CD8-positive, alpha-beta memory T cell (primary cell): ENCODE measurements around the gene HNRNPC. TPM values are rescaled to one million over a fixed set of nuclear protein-coding genes. Genes with fewer than 3 reads are reported as not detected.

Source experiments
- CTCF ChIA-PET: fragments of 350-600 bp; sonication (Branson Sonifier 250); formaldehyde crosslinking; loops from one replicate; lab custom pipeline; 2021; ENCODE audit warnings: antibody characterized with exemption; lab: Charles Lee
- POLR2A ChIA-PET: fragments of 350-600 bp; sonication (Branson Sonifier 250); formaldehyde crosslinking; loops from one replicate; lab custom pipeline; 2021; ENCODE audit warnings: antibody characterized with exemption; lab: Charles Lee
- DNase-seq, 5 donors: peaks; one replicate each; pipeline versions ENCODE4 v3.0.0 to v3.0.0-alpha.2; 2020 to 2022; ENCODE audit warnings: mixed read lengths in 1 of 5
- H3K27ac ChIP-seq: one replicate; pipeline ENCODE4 v1.7.0; 2013; ENCODE audit warnings: low read depth, mild to moderate bottlenecking, low read length, moderate library complexity
- H3K27me3 ChIP-seq: 2 replicates; pipeline ENCODE4 v1.7.0; 2013; ENCODE audit warnings: low read length, mild to moderate bottlenecking; ENCODE audit not compliant: insufficient read depth, poor library complexity, severe bottlenecking
- H3K36me3 ChIP-seq: 2 replicates; pipeline ENCODE4 v1.7.0; 2013; ENCODE audit warnings: mild to moderate bottlenecking, low read length, moderate library complexity; ENCODE audit not compliant: insufficient read depth
- H3K4me1 ChIP-seq: 2 replicates; pipeline ENCODE4 v1.7.0; 2013; ENCODE audit warnings: mild to moderate bottlenecking, low read length, moderate library complexity; ENCODE audit not compliant: insufficient read depth
- H3K4me3 ChIP-seq: 2 replicates; pipeline ENCODE4 v1.7.0; 2013; ENCODE audit warnings: mild to moderate bottlenecking, low read length
- H3K9me3 ChIP-seq: 2 replicates; pipeline ENCODE4 v1.7.0; 2013; ENCODE audit warnings: mild to moderate bottlenecking, low read length
- H3K27ac Mint-ChIP-seq, 8 donors: one replicate each; pipeline ENCODE4 v1.8.0; 2020 to 2021; ENCODE audit warnings: mixed read lengths in 8 of 8, mild to moderate bottlenecking in 6 of 8, inconsistent platforms in 3 of 8, moderate library complexity in 3 of 8
- H3K27me3 Mint-ChIP-seq, 2 donors: one replicate each; pipeline ENCODE4 v1.8.0; 2020 to 2021; ENCODE audit warnings: mixed read lengths in 2 of 2, mild to moderate bottlenecking in 1 of 2, moderate library complexity in 1 of 2
- H3K36me3 Mint-ChIP-seq, 3 donors: one replicate each; pipeline ENCODE4 v1.8.0; 2020 to 2021; ENCODE audit warnings: mixed read lengths in 3 of 3, inconsistent platforms in 1 of 3, mild to moderate bottlenecking in 1 of 3
- H3K4me1 Mint-ChIP-seq, 3 donors: one replicate each; pipeline ENCODE4 v1.8.0; 2020 to 2021; ENCODE audit warnings: mixed read lengths in 3 of 3, inconsistent platforms in 1 of 3, mild to moderate bottlenecking in 1 of 3
- H3K4me3 Mint-ChIP-seq, 7 donors: one replicate each; pipeline ENCODE4 v1.8.0; 2020 to 2021; ENCODE audit warnings: mixed read lengths in 7 of 7, mild to moderate bottlenecking in 6 of 7, moderate library complexity in 4 of 7, inconsistent platforms in 2 of 7
- H3K9me3 Mint-ChIP-seq, 5 donors: one replicate each; pipeline ENCODE4 v1.8.0; 2020 to 2022; ENCODE audit warnings: mixed read lengths in 5 of 5, mild to moderate bottlenecking in 3 of 5, moderate library complexity in 2 of 5, inconsistent platforms in 1 of 5
- polyA plus RNA-seq: library from polyadenylated mRNA; unstranded; fragments of 300-500 nt; fragmentation: Illumina TruSeq; gene quantifications from one replicate; pipeline ENCODE4 v1.2.3, GENCODE V29; 2021
- total RNA-seq, 2 experiments: library from RNA; stranded (reverse); gene quantifications; one replicate each; pipeline ENCODE4 v1.2.3, GENCODE V29; 2021

HNRNPC gene
- total and polyA plus RNA-seq, 3 experiments from 2014 or later = 700 to 1,180 (median 1,158) TPM

DNA sequence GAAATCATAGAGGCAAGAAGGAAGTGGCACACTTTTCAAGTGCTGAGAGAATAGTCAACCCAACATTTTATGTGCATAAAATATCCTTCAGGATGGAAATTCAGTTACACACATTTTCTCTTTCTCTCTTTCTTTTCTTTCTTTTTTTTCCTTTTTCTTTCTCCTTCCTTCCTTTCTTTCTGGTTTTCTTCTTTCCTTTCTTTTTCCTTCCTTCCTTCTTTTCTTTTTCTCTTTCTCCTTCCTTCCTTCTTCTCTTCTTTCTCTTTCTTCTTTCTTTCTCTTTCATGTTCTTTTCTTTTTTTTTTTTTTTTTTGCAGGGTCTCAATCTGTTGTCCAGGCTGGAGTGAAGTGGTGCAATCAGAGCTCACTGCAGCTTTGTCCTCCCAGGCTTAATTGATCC lies 74.6 kb downstream of the HNRNPC start:
- H3K4me1 ChIP-seq = peaks cover 16% of the 10 kb centered on the region
- DNase-seq = no peak
- Mint-ChIP-seq H3K9me3 (no peaks in the 10 kb centered on the region), H3K27me3 (no peaks in the 10 kb centered on the region), H3K36me3 (no peaks in the 10 kb centered on the region), H3K4me1 (peaks cover 6 to 29% (median 11%) of the 10 kb centered on the region in 3 donors), H3K27ac (peak overlapping the region in 1 of 8 donors; percentile 76), H3K4me3 (peak overlapping the region in 1 of 7 donors; percentile 19)
- ChIA-PET CTCF (no interaction called here), POLR2A (no interaction called here)
- H3K27me3 ChIP-seq = no peaks in the 10 kb centered on the region
- no peaks in the 10 kb centered on the region for H3K36me3 ChIP-seq
- H3K9me3 ChIP-seq = no peaks in the 10 kb centered on the region
- no peak overlapping the region for H3K4me3 ChIP-seq
- H3K27ac ChIP-seq = no peak overlapping the region

DNA sequence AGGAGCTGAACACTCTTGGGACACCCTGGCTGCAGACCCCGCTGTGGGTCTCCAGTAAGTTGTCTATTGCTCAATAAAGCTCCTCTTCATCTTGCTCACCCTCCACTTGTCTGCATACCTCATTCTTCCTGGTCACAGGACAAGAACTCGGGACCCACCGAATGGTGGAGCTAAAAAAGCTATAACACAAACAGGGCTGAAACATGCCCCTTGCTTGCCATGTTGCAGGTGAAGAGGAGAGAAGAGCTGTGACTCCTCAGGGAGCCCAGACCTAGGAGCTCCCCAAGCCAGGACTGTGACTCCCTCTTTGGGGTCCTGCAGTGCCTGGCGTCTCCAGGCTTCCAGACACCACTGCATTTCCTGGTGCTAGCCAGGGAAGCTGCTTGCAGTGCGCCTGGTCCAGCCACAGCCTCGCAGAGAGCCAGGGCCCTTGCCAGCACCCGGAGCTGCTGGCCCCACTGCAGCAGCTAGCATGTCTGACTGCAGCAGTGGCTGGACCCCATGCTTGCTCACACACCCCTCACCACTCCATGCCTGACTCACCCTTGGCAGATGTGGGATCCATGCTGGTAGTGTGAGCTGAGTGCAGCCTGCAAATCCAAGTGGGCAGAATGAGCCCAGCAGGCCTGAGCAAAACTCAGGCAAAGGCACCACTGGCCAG lies 76.2 kb downstream of the HNRNPC start:
- H3K4me1 Mint-ChIP-seq = peaks cover 6 to 25% (median 11%) of the 10 kb centered on the region in 3 donors
- H3K36me3 Mint-ChIP-seq = no peaks in the 10 kb centered on the region
- no peaks in the 10 kb centered on the region for H3K27me3 Mint-ChIP-seq
- Histone ChIP-seq H3K27me3 (no peaks in the 10 kb centered on the region), H3K4me1 (peaks cover 16% of the 10 kb centered on the region), H3K4me3 (no peak overlapping the region), H3K36me3 (no peaks in the 10 kb centered on the region), H3K27ac (no peak overlapping the region), H3K9me3 (no peaks in the 10 kb centered on the region)
- no peaks in the 10 kb centered on the region for H3K9me3 Mint-ChIP-seq
- H3K4me3 Mint-ChIP-seq = peak overlapping the region in 2 of 7 donors; percentile 56 to 80
- CTCF ChIA-PET = no interaction called here
- POLR2A ChIA-PET = interaction anchor here (0.8 kb wide), 1 partner anchor 10 kb away, joined by 3 read pairs; no protein-coding TSS in a partner anchor
- peak overlapping the region in 1 of 8 donors; percentile 36 for H3K27ac Mint-ChIP-seq
- DNase-seq = no peak

DNA sequence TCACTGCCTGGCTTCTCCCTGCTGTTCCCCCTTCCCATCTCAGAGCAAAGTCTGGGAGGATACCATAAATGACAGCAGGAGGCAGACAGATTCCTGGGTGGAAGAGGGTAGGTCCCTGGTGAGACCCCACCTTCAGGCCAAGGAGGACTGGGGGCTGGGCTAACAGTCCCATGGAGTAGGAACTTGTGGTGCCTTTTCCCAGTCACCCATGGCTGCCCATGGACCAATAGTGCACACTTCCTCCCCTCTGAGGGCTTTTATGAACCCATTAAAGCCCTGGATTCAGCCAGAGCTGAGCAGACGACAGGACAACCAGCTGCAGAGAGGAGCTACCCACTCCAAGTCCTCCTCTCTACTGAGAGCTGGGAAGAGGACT lies 76.8 kb downstream of the HNRNPC start:
- peaks cover 4 to 23% (median 5%) of the 10 kb centered on the region in 3 donors for H3K4me1 Mint-ChIP-seq
- peak overlapping the region in 6 of 7 donors; percentile 56 to 81 (median 76) for H3K4me3 Mint-ChIP-seq
- CTCF ChIA-PET = no interaction called here
- Histone ChIP-seq H3K4me3 (peak overlapping the region; percentile 59), H3K36me3 (no peaks in the 10 kb centered on the region), H3K27me3 (no peaks in the 10 kb centered on the region), H3K27ac (no peak overlapping the region), H3K9me3 (no peaks in the 10 kb centered on the region), H3K4me1 (peaks cover 16% of the 10 kb centered on the region)
- H3K9me3 Mint-ChIP-seq = no peaks in the 10 kb centered on the region
- POLR2A ChIA-PET = interaction anchor here (0.8 kb wide), 1 partner anchor 10 kb away, joined by 3 read pairs; no protein-coding TSS in a partner anchor
- no peaks in the 10 kb centered on the region for H3K36me3 Mint-ChIP-seq
- peak overlapping the region in 1 of 8 donors; percentile 36 for H3K27ac Mint-ChIP-seq
- H3K27me3 Mint-ChIP-seq = no peaks in the 10 kb centered on the region
- no peak for DNase-seq

DNA sequence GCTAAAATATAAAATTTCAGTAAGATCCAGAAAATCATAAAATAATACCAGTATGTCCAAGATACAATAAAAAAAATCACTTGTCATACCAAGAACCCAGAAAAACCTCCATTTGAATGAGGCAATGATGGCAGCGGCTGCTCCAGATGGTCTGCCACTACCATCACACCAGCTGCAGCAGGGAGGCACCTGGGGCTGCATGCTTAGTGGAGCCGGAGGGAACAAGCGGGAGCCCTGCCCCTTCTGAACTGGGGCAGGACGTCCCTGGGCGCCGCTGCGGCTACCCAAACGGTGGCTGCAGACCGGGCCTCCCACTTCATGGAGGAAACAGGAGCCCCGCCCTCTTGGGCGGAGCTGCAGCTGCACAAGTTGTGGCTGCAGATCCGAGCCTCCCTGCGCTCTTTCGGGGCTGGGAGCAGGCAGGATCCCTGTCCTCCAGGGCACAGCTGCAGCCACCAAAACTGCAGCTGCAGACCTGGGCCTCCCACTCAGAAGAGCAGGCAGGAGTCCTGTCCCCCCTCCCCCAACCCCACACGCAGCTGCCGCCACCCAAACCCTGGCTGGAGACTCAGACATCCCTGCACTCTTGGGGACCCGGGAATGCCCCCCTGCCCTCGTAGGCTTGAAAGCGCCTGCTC lies 77.3 kb downstream of the HNRNPC start:
- POLR2A ChIA-PET = interaction anchor here (0.6 kb wide), 1 partner anchor 270 kb away, joined by 4 read pairs; no protein-coding TSS in a partner anchor
- CTCF ChIA-PET = no interaction called here
- Mint-ChIP-seq H3K4me3 (peak overlapping the region; percentile 67 to 90 (median 77)), H3K36me3 (no peaks in the 10 kb centered on the region), H3K9me3 (no peaks in the 10 kb centered on the region), H3K27ac (peak overlapping the region in 2 of 8 donors; percentile 50 to 63), H3K4me1 (peaks cover 4 to 22% (median 5%) of the 10 kb centered on the region in 3 donors), H3K27me3 (no peaks in the 10 kb centered on the region)
- Histone ChIP-seq H3K27ac (no peak overlapping the region), H3K27me3 (no peaks in the 10 kb centered on the region), H3K9me3 (no peaks in the 10 kb centered on the region), H3K36me3 (no peaks in the 10 kb centered on the region), H3K4me1 (peaks cover 16% of the 10 kb centered on the region), H3K4me3 (peak overlapping the region; percentile 59)
- peak; percentile 46 to 78 (median 68) for DNase-seq

DNA sequence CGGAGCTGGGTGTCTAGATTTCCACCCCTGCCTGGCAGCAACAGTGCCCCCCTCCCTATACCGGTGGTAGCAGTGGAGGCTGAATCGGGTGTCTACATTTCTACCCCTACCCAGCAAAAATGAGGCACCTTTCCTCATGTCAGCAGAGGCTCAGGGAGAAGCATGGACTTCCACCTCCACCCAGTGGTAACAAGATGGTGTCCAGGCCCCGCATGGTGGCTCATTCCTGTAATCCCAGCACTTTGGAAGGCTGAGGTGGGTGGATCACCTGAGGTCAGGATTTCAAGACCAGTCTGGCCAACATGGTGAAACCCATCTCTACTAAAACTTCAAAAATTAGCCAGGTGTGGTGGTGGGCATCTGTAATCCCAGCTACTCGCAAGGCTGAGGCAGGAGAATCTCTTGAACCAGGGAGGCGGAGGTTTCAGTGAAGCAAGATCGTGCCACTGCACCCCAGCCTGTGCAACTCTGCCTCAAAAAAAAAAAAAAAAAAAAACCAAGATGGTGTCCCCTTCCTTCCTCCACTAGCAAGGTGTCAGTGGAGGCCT lies 77.9 kb downstream of the HNRNPC start:
- Histone ChIP-seq H3K4me1 (peaks cover 16% of the 10 kb centered on the region), H3K9me3 (no peaks in the 10 kb centered on the region), H3K27ac (no peak overlapping the region), H3K4me3 (peak overlapping the region; percentile 59), H3K36me3 (no peaks in the 10 kb centered on the region), H3K27me3 (no peaks in the 10 kb centered on the region)
- Mint-ChIP-seq H3K9me3 (no peaks in the 10 kb centered on the region), H3K4me1 (peaks cover 4 to 22% (median 5%) of the 10 kb centered on the region in 3 donors), H3K27ac (peak overlapping the region in 2 of 8 donors; percentile 50 to 63), H3K36me3 (no peaks in the 10 kb centered on the region), H3K27me3 (no peaks in the 10 kb centered on the region), H3K4me3 (peak overlapping the region; percentile 67 to 90 (median 77))
- POLR2A ChIA-PET = interaction anchor here (0.6 kb wide), 1 partner anchor 271 kb away, joined by 4 read pairs; no protein-coding TSS in a partner anchor
- no peak for DNase-seq
- CTCF ChIA-PET = no interaction called here

DNA sequence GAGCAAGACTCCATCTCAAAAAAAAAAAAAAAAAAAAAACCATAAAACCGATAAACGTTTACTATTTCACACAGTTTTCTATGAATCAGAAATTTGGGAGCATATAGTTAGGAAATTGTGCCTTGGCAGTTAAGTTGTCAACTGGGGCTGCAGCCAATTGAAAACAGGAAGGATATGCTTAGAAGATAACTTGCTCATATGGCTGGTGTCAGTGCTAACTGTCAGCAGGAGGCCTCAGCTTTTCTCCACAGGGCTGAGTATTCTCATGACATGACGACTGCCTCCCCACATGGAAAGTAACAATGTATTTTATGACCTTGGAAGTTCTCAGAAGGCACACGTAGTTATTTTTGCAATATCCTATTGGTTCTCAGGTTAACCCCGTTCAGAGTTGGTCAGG lies 83.8 kb downstream of the HNRNPC start:
- Mint-ChIP-seq H3K4me1 (no peaks in the 10 kb centered on the region), H3K27ac (peak overlapping the region in 1 of 8 donors; percentile 23), H3K9me3 (peaks cover 5 to 14% (median 10%) of the 10 kb centered on the region in 5 donors), H3K4me3 (no peak overlapping the region), H3K27me3 (peaks cover 14 to 33% of the 10 kb centered on the region in 2 donors), H3K36me3 (peaks cover 0 to 4% (median 2%) of the 10 kb centered on the region in 3 donors)
- no peak for DNase-seq
- ChIA-PET CTCF (no interaction called here), POLR2A (interaction anchor here (0.7 kb wide), 1 partner anchor 252 kb away, joined by 7 read pairs; no protein-coding TSS in a partner anchor)
- no peaks in the 10 kb centered on the region for H3K9me3 ChIP-seq
- no peaks in the 10 kb centered on the region for H3K4me1 ChIP-seq
- H3K27ac ChIP-seq = no peak overlapping the region
- H3K4me3 ChIP-seq = no peak overlapping the region
- H3K27me3 ChIP-seq = no peaks in the 10 kb centered on the region
- no peaks in the 10 kb centered on the region for H3K36me3 ChIP-seq

DNA sequence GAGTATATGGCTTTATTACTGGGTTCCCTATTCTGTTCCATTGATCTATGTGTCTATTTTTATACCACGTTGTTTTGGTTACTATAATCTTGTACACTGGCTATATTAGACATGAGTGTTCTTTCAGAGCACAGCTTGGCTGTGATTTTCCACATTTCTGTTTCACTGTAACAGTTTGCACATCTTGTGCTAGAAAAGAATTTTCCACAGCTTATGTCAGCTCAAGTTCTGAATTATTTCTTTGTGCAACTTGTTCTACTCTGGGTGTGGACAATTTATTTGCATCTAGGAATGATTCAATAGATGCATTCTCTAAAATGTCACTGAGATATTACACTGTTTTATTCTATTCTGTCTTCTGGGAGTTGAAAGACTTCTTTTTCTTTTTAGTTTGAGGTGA lies 85.0 kb downstream of the HNRNPC start:
- ChIA-PET POLR2A (no interaction called here), CTCF (no interaction called here)
- no peaks in the 10 kb centered on the region for H3K27me3 ChIP-seq
- H3K9me3 ChIP-seq = no peaks in the 10 kb centered on the region
- H3K27ac ChIP-seq = no peak overlapping the region
- Mint-ChIP-seq H3K9me3 (peaks cover 5 to 14% (median 10%) of the 10 kb centered on the region in 5 donors), H3K36me3 (peaks cover 0 to 4% (median 2%) of the 10 kb centered on the region in 3 donors), H3K27me3 (peaks cover 18 to 37% of the 10 kb centered on the region in 2 donors), H3K4me1 (no peaks in the 10 kb centered on the region), H3K27ac (no peak overlapping the region), H3K4me3 (no peak overlapping the region)
- DNase-seq = no peak
- H3K4me1 ChIP-seq = no peaks in the 10 kb centered on the region
- H3K4me3 ChIP-seq = no peak overlapping the region
- H3K36me3 ChIP-seq = no peaks in the 10 kb centered on the region

DNA sequence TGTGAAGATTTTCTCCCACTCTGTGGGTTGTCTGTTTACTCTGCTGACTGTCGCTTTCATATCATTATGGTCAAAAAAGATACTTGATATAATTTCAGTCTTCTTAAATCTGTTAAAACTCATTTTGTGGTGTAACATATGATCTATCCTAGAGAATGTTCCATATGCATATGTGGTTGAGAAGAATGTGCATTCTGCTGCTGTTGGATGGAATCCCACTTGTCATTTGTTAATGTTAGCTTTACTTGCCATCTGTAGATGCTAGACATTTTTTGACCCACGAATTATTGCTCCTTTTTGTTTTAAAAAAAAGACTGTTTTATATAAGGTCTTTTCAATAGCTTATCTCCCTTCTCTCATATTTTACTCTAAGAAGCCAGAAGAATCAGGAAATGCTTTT lies 87.1 kb downstream of the HNRNPC start:
- H3K4me3 ChIP-seq = no peak overlapping the region
- Mint-ChIP-seq H3K36me3 (peaks cover 0 to 4% (median 2%) of the 10 kb centered on the region in 3 donors), H3K9me3 (peaks cover 5 to 16% (median 10%) of the 10 kb centered on the region in 5 donors), H3K4me3 (no peak overlapping the region), H3K27me3 (peaks cover 24 to 41% of the 10 kb centered on the region in 2 donors), H3K4me1 (no peaks in the 10 kb centered on the region), H3K27ac (no peak overlapping the region)
- DNase-seq = no peak
- ChIA-PET CTCF (no interaction called here), POLR2A (no interaction called here)
- H3K36me3 ChIP-seq = no peaks in the 10 kb centered on the region
- no peaks in the 10 kb centered on the region for H3K27me3 ChIP-seq
- H3K9me3 ChIP-seq = no peaks in the 10 kb centered on the region
- no peaks in the 10 kb centered on the region for H3K4me1 ChIP-seq
- H3K27ac ChIP-seq = no peak overlapping the region
